Measurements from ENCODE around the gene ELMO1.

The ELMO1 gene

GRCh38 chr7:37357637-37357996, 91.0 kb downstream of the ELMO1 start:
- Histone ChIP-seq H3K27me3 (ENCODE audit: insufficient read depth, low read depth, severe bottlenecking) (no peaks in the 10 kb centered on the region), H3K4me3 (ENCODE audit: low read depth, low read length) (no peak overlapping the region), H3K36me3 (no peaks in the 10 kb centered on the region), H3K9me3 (ENCODE audit: severe bottlenecking) (no peaks in the 10 kb centered on the region), H3K27ac (no peak overlapping the region)
- DNase-seq, result no peak
- no peak for TF ChIP-seq CTCF (IDR thresholded peaks at IDR 0.05; ENCODE audit: low read depth, low read length)

GRCh38 chr7:37356911-37357636, 91.6 kb downstream of the ELMO1 start:
- Histone ChIP-seq H3K36me3 (no peaks in the 10 kb centered on the region), H3K9me3 (ENCODE audit: severe bottlenecking) (no peaks in the 10 kb centered on the region), H3K27me3 (ENCODE audit: insufficient read depth, low read depth, severe bottlenecking) (no peaks in the 10 kb centered on the region), H3K4me3 (ENCODE audit: low read depth, low read length) (no peak overlapping the region), H3K27ac (no peak overlapping the region)
- TF ChIP-seq CTCF (IDR thresholded peaks at IDR 0.05; ENCODE audit: low read depth, low read length), result no peak
- DNase-seq, result peak; percentile 40

- Histone ChIP-seq H3K36me3 (no peaks in the 10 kb centered on the region), H3K27me3 (ENCODE audit: insufficient read depth, low read depth, severe bottlenecking) (no peaks in the 10 kb centered on the region), H3K4me3 (ENCODE audit: low read depth, low read length) (no peak overlapping the region), H3K9me3 (ENCODE audit: severe bottlenecking) (no peaks in the 10 kb centered on the region), H3K27ac (no peak overlapping the region)
- no peak for DNase-seq
- TF ChIP-seq CTCF (IDR thresholded peaks at IDR 0.05; ENCODE audit: low read depth, low read length), result no peak
Measured at GRCh38 chr7:37354656-37355131, 94.0 kb downstream of the ELMO1 start.

- no peaks in the 10 kb centered on the region for H3K27me3 ChIP-seq (ENCODE audit: insufficient read depth, low read depth, severe bottlenecking)
- TF ChIP-seq CTCF (IDR thresholded peaks at IDR 0.05; ENCODE audit: low read depth, low read length), result no peak
- H3K36me3 ChIP-seq, result no peaks in the 10 kb centered on the region
- no peak overlapping the region for H3K27ac ChIP-seq
- no peak overlapping the region for H3K4me3 ChIP-seq (ENCODE audit: low read depth, low read length)
- DNase-seq, result no peak
- no peaks in the 10 kb centered on the region for H3K9me3 ChIP-seq (ENCODE audit: severe bottlenecking)
Measured at GRCh38 chr7:37353949-37354655, 94.6 kb downstream of the ELMO1 start.

GRCh38 chr7:37352974-37353948, 95.4 kb downstream of the ELMO1 start:
- no peak overlapping the region for H3K27ac ChIP-seq
- H3K36me3 ChIP-seq, result no peaks in the 10 kb centered on the region
- no peak overlapping the region for H3K4me3 ChIP-seq (ENCODE audit: low read depth, low read length)
- H3K9me3 ChIP-seq (ENCODE audit: severe bottlenecking), result no peaks in the 10 kb centered on the region
- DNase-seq, result peak; percentile 47
- H3K27me3 ChIP-seq (ENCODE audit: insufficient read depth, low read depth, severe bottlenecking), result no peaks in the 10 kb centered on the region
- TF ChIP-seq CTCF (IDR thresholded peaks at IDR 0.05; ENCODE audit: low read depth, low read length), result peak; percentile 73

All from WERI-Rb-1 (cell line).